Astrocyte (in vitro differentiated cells and primary cell): ENCODE results near the gene BMP6. TPM values are rescaled to one million over a fixed set of nuclear protein-coding genes. Genes with fewer than 3 reads are reported as not detected.
A peak's percentile ranks its signal among the peaks of the same experiment; 100 is the strongest.

Experiments used
- DNase-seq: peaks from one replicate; pipeline ENCODE4 v3.0.0-alpha.2; 2010; ENCODE audit warnings: low read depth
- FAIRE-seq: peaks from 2 replicates; lab custom pipeline; 2011; peaks lifted over from hg19 to GRCh38; lab: Jason Lieb, UNC
- H2AFZ ChIP-seq: 2 replicates; pipeline ENCODE4 v1.6.0; 2012; ENCODE audit warnings: low read depth, low read length, inconsistent platforms
- H3K27ac ChIP-seq: 2 replicates; pipeline ENCODE4 v1.5.1; 2011; ENCODE audit warnings: low read depth, low read length, inconsistent platforms
- H3K27me3 ChIP-seq: 2 replicates; pipeline ENCODE4 v1.6.0; 2011; ENCODE audit warnings: low read length, inconsistent platforms; ENCODE audit not compliant: insufficient read depth
- H3K36me3 ChIP-seq: 2 replicates; pipeline ENCODE4 v1.5.1; 2011; ENCODE audit warnings: low read length, inconsistent platforms; ENCODE audit not compliant: insufficient read depth
- H3K4me1 ChIP-seq: 2 replicates; pipeline ENCODE4 v1.5.1; 2011; ENCODE audit warnings: low read length, inconsistent platforms; ENCODE audit not compliant: insufficient read depth
- H3K4me2 ChIP-seq: 2 replicates; pipeline ENCODE4 v1.6.0; 2012; ENCODE audit warnings: low read length, inconsistent platforms
- H3K4me3 ChIP-seq: 2 replicates; pipeline ENCODE4 v1.5.1; 2011; ENCODE audit warnings: low read depth, mild to moderate bottlenecking, low read length, inconsistent platforms; ENCODE audit not compliant: insufficient read depth
- H3K79me2 ChIP-seq: 2 replicates; pipeline ENCODE4 v1.6.0; 2012; ENCODE audit warnings: mild to moderate bottlenecking, low read length, inconsistent platforms; ENCODE audit not compliant: insufficient read depth
- H3K9ac ChIP-seq: 2 replicates; pipeline ENCODE4 v1.6.0; 2012; ENCODE audit warnings: mild to moderate bottlenecking, low read length, inconsistent platforms
- H3K9me3 ChIP-seq: 2 replicates; pipeline ENCODE4 v1.5.1; 2012; ENCODE audit warnings: low read depth, mild to moderate bottlenecking, low read length, inconsistent platforms; ENCODE audit not compliant: insufficient read depth
- H4K20me1 ChIP-seq: 2 replicates; pipeline ENCODE4 v1.6.0; 2012; ENCODE audit warnings: low read length, inconsistent platforms; ENCODE audit not compliant: insufficient read depth
- H3K27ac Mint-ChIP-seq: one replicate; pipeline ENCODE4 v1.8.0; 2021; ENCODE audit warnings: mild to moderate bottlenecking, mixed read lengths; ENCODE audit not compliant: unreplicated experiment
- H3K27me3 Mint-ChIP-seq: one replicate; pipeline ENCODE4 v1.8.0; 2021; ENCODE audit warnings: low read depth, mixed read lengths; ENCODE audit not compliant: unreplicated experiment
- H3K36me3 Mint-ChIP-seq: one replicate; pipeline ENCODE4 v1.8.0; 2021; ENCODE audit warnings: low read depth, mixed read lengths; ENCODE audit not compliant: unreplicated experiment
- H3K4me1 Mint-ChIP-seq: one replicate; pipeline ENCODE4 v1.8.0; 2021; ENCODE audit warnings: low read depth, mixed read lengths; ENCODE audit not compliant: unreplicated experiment
- H3K4me3 Mint-ChIP-seq: one replicate; pipeline ENCODE4 v1.8.0; 2021; ENCODE audit warnings: mild to moderate bottlenecking, moderate library complexity, mixed read lengths; ENCODE audit not compliant: unreplicated experiment
- H3K9me3 Mint-ChIP-seq: one replicate; pipeline ENCODE4 v1.8.0; 2021; ENCODE audit warnings: mild to moderate bottlenecking, mixed read lengths; ENCODE audit not compliant: unreplicated experiment
- EZH2 ChIP-seq: IDR thresholded peaks from 2 replicates; pipeline ENCODE4 v1.6.1; 2012; ENCODE audit warnings: mild to moderate bottlenecking, low read length, inconsistent platforms; ENCODE audit not compliant: insufficient read depth
- total RNA-seq: library from RNA; stranded (reverse); gene quantifications from 2 replicates; pipeline ENCODE4 v1.2.1, GENCODE V29; 2021
- TF ChIP-seq, protein P1 (sequence below): IDR thresholded peaks from 2 replicates; pipeline ENCODE4 v1.5.1; 2011; ENCODE audit warnings: low read depth, mild to moderate bottlenecking, inconsistent platforms, low read length, moderate library complexity; ENCODE audit not compliant: insufficient read depth

Gene BMP6
- total RNA-seq, 1 donor from 2014 or later: 2.8 TPM

DNA sequence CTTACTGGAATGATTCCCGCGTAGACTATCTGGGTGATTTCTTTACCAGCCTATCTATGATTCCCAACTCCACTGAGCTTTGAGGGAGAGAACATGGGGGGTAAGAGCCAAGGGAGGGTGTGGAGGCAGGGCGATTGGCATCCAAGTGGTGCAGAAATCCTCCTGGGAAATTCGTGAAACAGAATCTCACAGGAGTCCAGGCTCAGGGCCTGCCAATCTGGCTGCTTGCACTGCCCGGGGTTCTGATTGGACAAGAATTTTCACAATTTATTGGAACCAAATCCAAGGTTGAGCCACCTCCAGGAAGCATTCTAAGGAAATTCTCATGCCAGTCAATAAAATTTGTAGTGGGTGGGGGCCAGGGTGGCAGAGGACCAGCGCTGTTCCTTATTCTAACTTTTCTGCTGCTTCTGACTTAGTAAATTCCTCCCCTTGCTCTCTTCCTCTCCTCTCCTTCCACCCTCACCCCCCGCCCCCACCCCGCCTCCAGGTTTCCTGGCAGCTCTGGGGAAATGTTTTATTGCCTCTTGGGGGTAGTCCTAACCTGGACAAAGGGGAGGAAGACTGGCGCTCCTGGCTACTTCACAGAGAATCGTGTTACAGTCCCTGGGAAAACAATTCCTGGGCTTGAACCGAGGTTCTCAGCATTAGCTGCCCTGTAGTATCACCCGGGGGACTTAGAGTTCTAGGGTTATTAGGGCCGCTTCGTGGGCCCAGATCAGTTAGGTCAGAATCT lies 3.1 kb downstream of the BMP6 start:
- H3K27ac ChIP-seq: no peak overlapping the region
- H3K4me2 ChIP-seq: peak overlapping the region; percentile 94
- H3K27me3 ChIP-seq: peaks cover 28% of the 10 kb centered on the region
- no peak for FAIRE-seq
- Mint-ChIP-seq H3K36me3 (no peaks in the 10 kb centered on the region), H3K9me3 (no peaks in the 10 kb centered on the region), H3K4me3 (peak overlapping the region; percentile 80), H3K27me3 (peaks cover 15% of the 10 kb centered on the region), H3K27ac (no peak overlapping the region), H3K4me1 (peaks cover 34% of the 10 kb centered on the region)
- H3K9me3 ChIP-seq: no peaks in the 10 kb centered on the region
- peak overlapping the region; percentile 56 for H3K4me3 ChIP-seq
- H3K79me2 ChIP-seq: no peaks in the 10 kb centered on the region
- no peaks in the 10 kb centered on the region for H3K36me3 ChIP-seq
- peaks cover 3% of the 10 kb centered on the region for H4K20me1 ChIP-seq
- peaks cover 29% of the 10 kb centered on the region for H3K4me1 ChIP-seq
- H3K9ac ChIP-seq: peak overlapping the region; percentile 55
- TF ChIP-seq, protein P1, sequence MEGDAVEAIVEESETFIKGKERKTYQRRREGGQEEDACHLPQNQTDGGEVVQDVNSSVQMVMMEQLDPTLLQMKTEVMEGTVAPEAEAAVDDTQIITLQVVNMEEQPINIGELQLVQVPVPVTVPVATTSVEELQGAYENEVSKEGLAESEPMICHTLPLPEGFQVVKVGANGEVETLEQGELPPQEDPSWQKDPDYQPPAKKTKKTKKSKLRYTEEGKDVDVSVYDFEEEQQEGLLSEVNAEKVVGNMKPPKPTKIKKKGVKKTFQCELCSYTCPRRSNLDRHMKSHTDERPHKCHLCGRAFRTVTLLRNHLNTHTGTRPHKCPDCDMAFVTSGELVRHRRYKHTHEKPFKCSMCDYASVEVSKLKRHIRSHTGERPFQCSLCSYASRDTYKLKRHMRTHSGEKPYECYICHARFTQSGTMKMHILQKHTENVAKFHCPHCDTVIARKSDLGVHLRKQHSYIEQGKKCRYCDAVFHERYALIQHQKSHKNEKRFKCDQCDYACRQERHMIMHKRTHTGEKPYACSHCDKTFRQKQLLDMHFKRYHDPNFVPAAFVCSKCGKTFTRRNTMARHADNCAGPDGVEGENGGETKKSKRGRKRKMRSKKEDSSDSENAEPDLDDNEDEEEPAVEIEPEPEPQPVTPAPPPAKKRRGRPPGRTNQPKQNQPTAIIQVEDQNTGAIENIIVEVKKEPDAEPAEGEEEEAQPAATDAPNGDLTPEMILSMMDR: no peak
- TF ChIP-seq EZH2: no peak
- no peak overlapping the region for H2AFZ ChIP-seq
- no peak for DNase-seq

DNA sequence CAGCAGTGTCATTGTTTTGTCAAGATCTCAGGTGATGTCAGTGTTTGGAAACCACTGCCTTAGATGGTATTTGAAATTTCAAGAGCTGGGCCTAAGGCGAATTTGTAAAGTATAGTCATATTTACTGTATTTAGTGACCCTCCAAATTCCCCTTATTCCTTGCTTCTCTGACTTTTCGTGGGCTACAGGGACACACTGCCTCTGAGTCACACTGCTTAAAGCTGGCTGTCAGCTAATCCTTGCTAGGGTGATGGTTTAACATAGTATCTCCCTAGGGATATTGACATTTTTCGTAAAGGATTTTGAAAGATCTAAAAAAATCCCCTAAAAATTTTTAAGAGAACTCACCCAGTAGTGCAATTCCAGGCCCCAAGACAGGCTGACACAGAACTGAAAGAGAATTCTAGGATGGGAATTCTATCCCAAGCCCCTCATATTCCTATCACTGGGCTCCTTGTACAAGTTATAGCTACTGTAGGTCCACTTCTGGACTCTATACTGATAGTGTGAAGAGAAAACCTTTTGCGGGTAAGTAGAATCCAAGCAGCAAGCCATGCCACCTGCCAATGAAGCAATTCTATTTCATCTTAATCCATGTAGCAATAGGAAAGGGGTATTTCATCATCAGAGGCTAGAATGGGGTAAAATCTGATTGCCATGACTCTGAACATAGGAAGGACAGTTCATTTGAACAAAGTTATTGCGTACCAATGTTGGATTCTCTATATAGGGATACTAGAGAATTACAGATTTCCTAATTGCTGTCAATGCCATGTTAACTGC lies 4.3 kb downstream of the BMP6 start:
- peaks cover 19% of the 10 kb centered on the region for H3K27me3 ChIP-seq
- no peaks in the 10 kb centered on the region for H3K36me3 Mint-ChIP-seq
- peaks cover 29% of the 10 kb centered on the region for H3K4me1 ChIP-seq
- no peak overlapping the region for H3K4me3 Mint-ChIP-seq
- peaks cover 34% of the 10 kb centered on the region for H3K4me1 Mint-ChIP-seq
- no peak overlapping the region for H3K4me3 ChIP-seq
- H3K36me3 ChIP-seq: no peaks in the 10 kb centered on the region
- no peak for TF ChIP-seq EZH2
- TF ChIP-seq, protein P1: no peak
- no peaks in the 10 kb centered on the region for H3K9me3 ChIP-seq
- no peak for FAIRE-seq
- H3K4me2 ChIP-seq: peak overlapping the region; percentile 71
- peaks cover 3% of the 10 kb centered on the region for H4K20me1 ChIP-seq
- H3K27me3 Mint-ChIP-seq: peaks cover 7% of the 10 kb centered on the region
- peak overlapping the region; percentile 42 for H3K27ac Mint-ChIP-seq
- H3K79me2 ChIP-seq: no peaks in the 10 kb centered on the region
- H3K9me3 Mint-ChIP-seq: no peaks in the 10 kb centered on the region
- no peak overlapping the region for H2AFZ ChIP-seq
- peak overlapping the region; percentile 6 for H3K9ac ChIP-seq
- no peak for DNase-seq
- peak overlapping the region; percentile 33 for H3K27ac ChIP-seq
